ENCODE results near the gene LPXN.

LPXN gene

GRCh38 chr11:58549644-58550043 is 26.0 kb downstream of the LPXN start:
- Histone ChIP-seq H3K9me3 (ENCODE audit: severe bottlenecking) (no peaks in the 10 kb centered on the region), H3K4me1 (ENCODE audit: insufficient read depth, poor library complexity, severe bottlenecking) (no peaks in the 10 kb centered on the region), H3K27ac (ENCODE audit: poor library complexity, severe bottlenecking) (no peak overlapping the region), H3K36me3 (ENCODE audit: low read depth) (peaks cover 5% of the 10 kb centered on the region; the same call in 1 of the 2 replicates), H3K27me3 (ENCODE audit: insufficient read depth, poor library complexity, severe bottlenecking) (no peaks in the 10 kb centered on the region), H3K4me3 (ENCODE audit: severe bottlenecking) (no peak overlapping the region)
- no peak for TF ChIP-seq CTCF (IDR thresholded peaks at IDR 0.05; ENCODE audit: poor library complexity, severe bottlenecking)
- ATAC-seq (ENCODE audit: low read depth) (no peak), DNase-seq (ENCODE audit: low spot score) (no peak)

- Histone ChIP-seq H3K27ac (ENCODE audit: poor library complexity, severe bottlenecking) (no peak overlapping the region), H3K9me3 (ENCODE audit: severe bottlenecking) (no peaks in the 10 kb centered on the region), H3K36me3 (ENCODE audit: low read depth) (peaks cover 5% of the 10 kb centered on the region; the same call in 1 of the 2 replicates), H3K4me1 (ENCODE audit: insufficient read depth, poor library complexity, severe bottlenecking) (no peaks in the 10 kb centered on the region), H3K27me3 (ENCODE audit: insufficient read depth, poor library complexity, severe bottlenecking) (no peaks in the 10 kb centered on the region), H3K4me3 (ENCODE audit: severe bottlenecking) (no peak overlapping the region)
- ATAC-seq (ENCODE audit: low read depth) (no peak), DNase-seq (ENCODE audit: low spot score) (no peak)
- no peak for TF ChIP-seq CTCF (IDR thresholded peaks at IDR 0.05; ENCODE audit: poor library complexity, severe bottlenecking)
Observed at GRCh38 chr11:58546841-58547240, 28.8 kb downstream of the LPXN start.

DNA sequence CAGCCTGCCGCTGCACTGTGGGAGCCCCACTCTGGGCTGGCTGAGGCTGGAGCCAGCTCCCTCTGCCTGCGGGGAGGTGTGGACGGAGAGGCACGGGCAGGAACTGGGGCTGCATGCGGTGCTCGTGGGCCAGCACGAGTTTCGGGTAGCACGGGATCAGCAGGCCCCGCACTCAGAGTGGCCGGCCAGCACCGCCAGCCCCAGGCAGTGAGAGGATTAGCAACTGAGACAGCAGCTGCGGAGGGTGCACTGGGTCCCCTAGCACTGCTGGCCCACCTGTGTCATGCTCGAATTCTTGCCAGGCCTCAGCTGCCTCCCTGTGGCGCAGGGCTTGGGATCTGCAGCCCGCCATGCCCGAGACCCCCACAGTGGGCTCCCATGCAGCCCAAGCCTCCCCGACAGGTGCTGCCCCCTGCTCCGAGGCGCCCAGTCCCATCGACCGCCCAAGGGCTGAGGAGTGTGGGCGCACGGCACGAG is 43.8 kb downstream of the LPXN start:
- no peak overlapping the region for H3K4me3 ChIP-seq (ENCODE audit: severe bottlenecking)
- TF ChIP-seq CTCF (IDR thresholded peaks at IDR 0.05; ENCODE audit: poor library complexity, severe bottlenecking), result no peak

GRCh38 chr11:58530236-58530635 is 45.4 kb downstream of the LPXN start:
- Histone ChIP-seq H3K27ac (ENCODE audit: poor library complexity, severe bottlenecking) (no peak overlapping the region), H3K36me3 (ENCODE audit: low read depth) (no peaks in the 10 kb centered on the region), H3K4me1 (ENCODE audit: insufficient read depth, poor library complexity, severe bottlenecking) (no peaks in the 10 kb centered on the region), H3K27me3 (ENCODE audit: insufficient read depth, poor library complexity, severe bottlenecking) (no peaks in the 10 kb centered on the region), H3K9me3 (ENCODE audit: severe bottlenecking) (no peaks in the 10 kb centered on the region), H3K4me3 (ENCODE audit: severe bottlenecking) (no peak overlapping the region)
- TF ChIP-seq CTCF (IDR thresholded peaks at IDR 0.05; ENCODE audit: poor library complexity, severe bottlenecking), result no peak
- no peak for ATAC-seq (ENCODE audit: low read depth)
- DNase-seq (ENCODE audit: low spot score), result no peak

More for the DNA sequence above, 43.8 kb downstream of the LPXN start:
- DNase-seq (ENCODE audit: low spot score), result no peak
- H3K9me3 ChIP-seq (ENCODE audit: severe bottlenecking), result no peaks in the 10 kb centered on the region
- no peak overlapping the region for H3K27ac ChIP-seq (ENCODE audit: poor library complexity, severe bottlenecking)
- no peaks in the 10 kb centered on the region for H3K4me1 ChIP-seq (ENCODE audit: insufficient read depth, poor library complexity, severe bottlenecking)
- ATAC-seq (ENCODE audit: low read depth), result no peak
- no peaks in the 10 kb centered on the region for H3K36me3 ChIP-seq (ENCODE audit: low read depth)
- H3K27me3 ChIP-seq (ENCODE audit: insufficient read depth, poor library complexity, severe bottlenecking), result no peaks in the 10 kb centered on the region

- ATAC-seq (ENCODE audit: low read depth) (no peak), DNase-seq (ENCODE audit: low spot score) (no peak)
- no peak for TF ChIP-seq CTCF (IDR thresholded peaks at IDR 0.05; ENCODE audit: poor library complexity, severe bottlenecking)
- Histone ChIP-seq H3K4me1 (ENCODE audit: insufficient read depth, poor library complexity, severe bottlenecking) (no peaks in the 10 kb centered on the region), H3K4me3 (ENCODE audit: severe bottlenecking) (no peak overlapping the region), H3K27ac (ENCODE audit: poor library complexity, severe bottlenecking) (no peak overlapping the region), H3K36me3 (ENCODE audit: low read depth) (no peaks in the 10 kb centered on the region), H3K9me3 (ENCODE audit: severe bottlenecking) (no peaks in the 10 kb centered on the region), H3K27me3 (ENCODE audit: insufficient read depth, poor library complexity, severe bottlenecking) (no peaks in the 10 kb centered on the region)
Observed at GRCh38 chr11:58527429-58527828, 48.2 kb downstream of the LPXN start.
